Right renal cortex interstitium (tissue), 3 donors: ENCODE data around the gene STOM. TPM values are rescaled to one million over a fixed set of nuclear protein-coding genes. Genes with fewer than 3 reads are reported as not detected.

ENCODE experiments used
- DNase-seq, 3 donors: peaks; one replicate each; pipeline ENCODE4 v3.0.0-alpha.2; 2013; ENCODE audit warnings: low read depth in 3 of 3, low spot score in 2 of 3
- polyA plus RNA-seq, 3 donors: library from polyadenylated mRNA; unstranded; fragments of 120-200 nt; gene quantifications; one replicate each; pipeline ENCODE4 v1.2.1, GENCODE V29; 2013; ENCODE audit not compliant: insufficient read length in 3 of 3

Gene STOM
- polyA plus RNA-seq, 3 donors, result 79.6 to 99.4 (median 86.8) TPM

DNA sequence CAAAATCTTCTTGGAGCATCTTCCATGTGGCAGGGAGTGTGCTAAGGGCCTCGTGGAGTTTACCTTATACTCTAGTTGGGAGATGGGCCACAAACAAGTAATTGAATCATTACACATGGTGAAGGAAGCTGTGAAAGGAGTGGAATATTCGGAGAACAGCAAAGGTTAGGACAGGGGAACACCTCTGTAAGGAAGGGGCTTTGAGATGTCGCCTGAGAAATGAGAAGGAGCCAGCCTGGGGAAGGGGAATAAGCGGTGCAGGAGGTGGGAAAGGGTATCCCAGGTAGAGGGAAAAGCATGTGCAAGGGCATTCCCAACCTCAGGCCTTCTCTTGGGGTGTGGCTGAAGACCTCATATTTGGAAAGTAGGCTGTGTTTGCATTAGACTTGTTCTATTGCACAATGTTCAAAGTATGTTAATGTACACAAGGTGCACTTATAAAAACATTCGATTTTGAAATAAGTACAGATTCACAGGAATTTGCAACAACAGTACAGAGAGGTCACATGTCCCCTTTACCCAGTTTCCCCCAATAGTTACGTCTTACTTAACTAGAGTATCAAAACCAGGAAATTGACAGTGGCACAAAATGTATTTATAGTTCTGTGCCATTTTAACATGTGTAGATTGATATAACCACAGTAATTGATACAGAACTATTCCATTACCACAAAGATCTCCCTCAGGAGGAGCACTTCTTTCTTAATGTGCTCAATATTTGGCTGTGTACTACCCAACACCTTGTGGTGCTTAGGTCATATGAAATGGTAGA lies 2.4 kb upstream of the STOM start:
- DNase-seq, result no peak

DNA sequence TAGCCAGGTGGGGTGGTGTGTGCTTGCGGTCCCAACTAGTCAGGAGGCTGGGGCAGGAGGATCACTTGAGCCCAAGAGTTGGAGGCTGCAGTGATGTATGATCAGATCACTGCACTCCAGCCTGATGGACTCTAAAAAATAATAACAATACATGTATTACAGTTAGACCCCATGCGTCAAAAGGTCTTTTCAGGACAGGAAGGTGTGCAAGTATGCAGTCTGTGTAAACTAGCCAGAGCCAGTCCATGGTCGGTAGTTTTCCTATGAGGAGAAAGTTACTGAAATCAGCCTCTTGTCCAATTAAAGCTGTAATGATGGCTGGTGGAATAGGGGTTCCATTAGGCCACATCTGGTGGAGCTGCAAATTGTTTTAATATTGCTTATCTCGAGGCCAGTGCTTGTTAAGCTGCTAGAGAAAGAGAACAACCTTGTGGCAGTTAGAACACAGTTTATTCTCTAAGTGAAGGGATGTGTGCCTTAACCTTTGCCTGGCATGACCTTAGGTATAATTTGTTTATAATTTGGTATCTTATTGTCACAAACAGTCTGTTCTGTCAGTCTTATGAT lies 1.5 kb upstream of the STOM start:
- DNase-seq, result no peak

DNA sequence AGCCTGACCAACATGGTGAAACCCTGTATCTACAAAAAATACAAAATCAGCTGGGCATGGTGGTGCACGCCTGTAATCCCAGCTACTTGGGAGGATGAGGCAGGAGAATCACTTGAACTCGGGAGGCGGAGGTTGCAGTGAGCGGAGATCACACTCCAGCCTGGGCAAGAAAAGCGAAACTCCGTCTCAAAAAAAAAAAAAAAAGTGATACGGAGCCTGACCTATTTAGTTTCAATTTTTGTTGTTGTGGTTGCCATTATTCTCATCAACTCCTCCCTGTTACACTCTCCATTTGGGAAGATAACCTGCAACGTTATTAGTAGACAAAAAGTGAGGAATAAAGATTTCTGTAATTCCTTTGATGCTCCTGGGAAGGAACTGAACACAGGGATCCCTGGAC lies 1.3 kb downstream of the STOM start:
- DNase-seq, result no peak

DNA sequence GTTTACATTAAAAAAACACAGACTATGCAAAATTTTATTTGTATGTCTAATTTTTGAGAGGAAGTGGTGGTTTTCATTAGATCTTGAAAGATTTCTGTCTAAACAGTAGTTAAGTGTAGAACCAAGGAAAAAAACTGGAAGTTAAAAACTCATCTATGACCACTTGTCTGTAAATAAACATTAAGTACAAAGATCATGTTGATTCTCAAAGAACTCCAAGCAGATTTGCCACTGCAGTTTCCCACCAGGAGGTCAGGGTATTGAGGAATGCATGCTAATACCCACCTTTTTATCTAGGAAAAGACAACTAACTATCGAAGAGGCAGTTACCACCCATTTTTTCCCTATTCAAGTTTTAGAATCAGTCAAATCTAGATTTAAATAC lies 1.9 kb downstream of the STOM start:
- no peak for DNase-seq

DNA sequence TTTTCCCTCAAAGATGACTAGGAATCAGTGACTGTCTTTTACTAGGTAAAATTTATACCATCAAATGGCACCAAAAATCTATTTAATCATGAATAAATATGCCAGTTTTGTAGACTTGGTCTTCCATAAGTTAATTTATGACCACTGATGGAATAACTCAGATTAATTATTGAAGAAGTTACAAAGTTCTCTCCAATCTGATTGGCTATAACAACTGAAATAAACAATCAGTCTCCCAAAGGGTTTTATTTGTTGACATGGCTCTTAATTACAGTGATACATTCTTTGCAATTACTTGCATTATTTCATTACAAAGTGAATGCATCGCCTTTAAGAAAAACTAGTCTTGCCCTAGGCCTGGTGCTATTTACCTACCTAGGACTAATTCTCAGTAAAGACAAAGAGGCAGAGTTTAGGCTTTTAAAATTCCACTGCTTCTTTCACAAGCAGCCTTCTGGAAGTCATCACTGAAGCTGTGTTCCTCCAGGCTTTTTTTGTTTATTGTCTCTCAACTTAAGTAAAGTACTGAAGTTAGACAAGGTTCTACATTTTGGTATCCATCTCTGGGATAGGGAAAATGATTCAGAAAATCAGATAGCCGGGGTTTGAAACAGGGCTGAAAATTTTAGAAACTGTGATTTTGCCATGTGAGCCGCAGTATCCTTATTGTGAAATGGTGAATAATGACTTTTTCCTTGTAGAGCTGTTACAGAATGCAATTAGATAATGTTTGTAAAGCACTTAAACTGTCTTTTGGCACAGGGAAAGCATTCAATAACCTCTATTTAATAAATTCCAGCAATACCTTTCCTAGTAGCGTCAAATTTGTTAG lies 2.5 kb downstream of the STOM start:
- no peak for DNase-seq

DNA sequence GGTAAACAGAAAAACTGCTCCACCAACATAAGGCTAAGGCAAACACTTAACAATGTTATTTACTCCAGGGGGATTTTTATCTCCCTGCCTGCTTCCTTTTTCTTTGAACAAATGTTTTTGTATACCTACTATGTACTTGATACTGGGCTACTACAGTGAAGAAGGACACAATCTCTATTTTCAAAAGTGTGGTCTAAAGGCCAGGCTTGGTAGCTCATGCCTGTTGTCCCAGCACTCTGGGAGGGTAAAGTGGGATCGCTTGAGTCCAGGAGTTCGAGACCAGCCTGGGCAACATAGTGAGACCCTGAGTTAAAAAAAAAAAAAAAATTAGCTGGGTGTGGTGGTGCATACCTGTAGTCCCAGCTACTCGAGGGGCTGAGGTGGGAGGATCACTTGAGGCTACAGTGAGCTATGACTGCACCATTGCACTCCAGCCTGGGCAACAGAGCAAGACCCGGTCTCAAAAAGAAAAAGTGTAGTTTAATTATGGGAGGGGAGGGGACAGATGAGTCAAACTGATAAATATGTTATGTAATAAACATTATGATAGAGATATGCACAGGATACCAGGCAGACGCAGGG lies 3.3 kb downstream of the STOM start:
- no peak for DNase-seq

DNA sequence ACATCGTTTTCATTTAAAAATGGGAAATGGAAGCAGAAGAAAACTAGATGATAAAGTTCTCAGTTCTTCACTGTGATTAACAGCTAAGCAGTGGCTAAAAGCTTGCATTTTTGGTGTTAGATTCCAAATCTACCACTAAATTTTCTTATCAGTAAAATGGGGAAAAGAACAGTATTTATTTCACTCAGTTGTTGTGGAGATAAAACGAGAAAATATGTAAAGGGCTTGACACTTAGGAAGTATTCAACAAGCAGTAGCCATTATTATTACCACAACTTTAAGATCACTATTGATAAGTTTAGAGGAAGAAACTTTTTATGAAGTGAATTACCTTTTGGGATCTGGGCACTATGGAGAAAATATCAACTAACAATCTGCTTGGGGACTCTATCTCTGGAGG lies 4.5 kb downstream of the STOM start:
- no peak for DNase-seq

DNA sequence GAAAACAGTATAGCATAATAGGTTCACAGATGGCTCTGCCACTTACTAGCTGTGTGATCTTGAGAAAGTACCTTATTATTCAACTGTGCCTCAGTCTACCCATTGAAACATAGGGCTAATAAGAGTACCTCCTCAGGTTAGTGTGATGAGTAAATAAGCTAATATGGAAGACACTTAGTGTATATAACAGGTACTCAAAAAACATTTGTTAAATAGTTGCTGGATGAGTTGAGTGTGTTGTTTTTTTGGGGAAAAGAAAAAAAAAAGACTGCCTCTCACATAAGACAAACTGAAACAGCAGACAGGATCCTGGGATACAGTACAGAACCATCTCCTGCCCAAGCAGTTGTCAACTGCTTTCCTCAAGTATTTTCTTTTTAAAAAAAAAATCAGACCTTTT lies 5.2 kb downstream of the STOM start:
- no peak for DNase-seq

DNA sequence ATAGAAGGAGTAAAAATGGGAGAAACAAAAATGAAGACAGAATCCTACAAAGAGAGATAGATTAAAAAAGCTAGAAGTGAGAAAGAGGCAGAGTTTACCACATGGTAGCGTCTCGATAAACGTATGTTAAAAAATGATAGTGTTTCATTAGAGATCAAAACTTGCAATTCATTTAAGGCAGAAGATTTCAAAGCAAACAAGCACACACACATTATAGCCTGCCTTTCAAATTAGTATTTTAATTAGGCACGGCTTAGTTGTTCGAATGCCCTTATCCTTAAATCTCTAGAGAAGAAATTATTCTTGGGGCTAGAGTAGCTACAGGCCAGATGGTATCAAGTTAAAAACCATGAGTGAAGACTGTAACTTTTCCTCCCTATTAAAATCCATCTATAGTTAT lies 6.0 kb downstream of the STOM start:
- DNase-seq, result no peak

DNA sequence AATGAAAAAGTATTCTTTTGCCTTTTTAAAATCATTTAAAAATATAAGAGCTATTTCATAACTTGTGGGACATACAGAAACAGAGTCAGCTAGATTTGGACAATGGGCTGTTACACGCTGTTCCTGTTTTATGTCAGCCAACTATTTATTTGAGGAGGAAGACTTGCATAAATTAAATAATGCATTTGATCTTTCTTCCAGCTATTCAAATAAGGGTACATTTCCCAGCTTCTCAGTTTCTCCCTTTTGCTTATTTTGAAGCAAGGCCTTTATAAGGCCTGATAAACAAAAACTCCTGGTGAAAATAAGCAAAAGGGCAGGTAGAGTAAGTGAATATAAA lies 6.5 kb downstream of the STOM start:
- DNase-seq, result no peak

DNA sequence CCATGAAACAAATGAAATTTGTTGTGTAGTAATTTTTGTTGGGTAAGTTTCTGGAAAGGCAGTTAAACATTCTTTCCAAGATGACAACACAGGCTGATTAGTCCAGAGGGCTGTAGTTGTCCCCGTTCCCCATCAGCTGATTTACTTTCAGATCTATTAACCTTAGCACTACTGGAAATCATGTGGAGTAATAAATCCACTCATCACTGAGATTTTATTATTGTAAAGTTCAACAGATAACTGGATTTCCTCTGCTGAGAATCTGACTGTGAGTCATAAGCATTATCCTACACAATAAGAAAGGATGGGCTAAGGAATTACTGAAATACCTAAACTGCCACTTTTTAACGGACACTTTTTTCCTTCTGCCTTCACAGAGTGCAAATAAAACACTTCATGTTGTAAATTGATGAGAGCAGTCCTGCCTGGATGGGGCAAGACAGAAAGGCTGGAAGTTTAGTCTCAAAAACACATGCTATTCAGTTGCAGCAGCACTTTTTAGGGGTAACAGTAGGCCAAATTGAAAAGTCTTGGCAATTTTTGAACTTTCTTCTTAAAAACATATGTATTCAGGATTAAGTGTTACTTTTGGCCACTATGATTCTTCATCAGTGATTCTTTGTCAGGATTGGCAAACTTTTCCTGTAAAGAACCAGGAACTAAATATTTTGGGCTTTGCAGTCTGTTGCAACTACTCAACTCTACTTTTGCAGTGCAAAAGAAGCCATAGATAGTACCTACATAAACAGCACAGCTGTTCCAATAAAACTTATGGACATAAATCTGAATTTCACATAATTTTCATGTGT lies 7.0 kb downstream of the STOM start:
- no peak for DNase-seq

DNA sequence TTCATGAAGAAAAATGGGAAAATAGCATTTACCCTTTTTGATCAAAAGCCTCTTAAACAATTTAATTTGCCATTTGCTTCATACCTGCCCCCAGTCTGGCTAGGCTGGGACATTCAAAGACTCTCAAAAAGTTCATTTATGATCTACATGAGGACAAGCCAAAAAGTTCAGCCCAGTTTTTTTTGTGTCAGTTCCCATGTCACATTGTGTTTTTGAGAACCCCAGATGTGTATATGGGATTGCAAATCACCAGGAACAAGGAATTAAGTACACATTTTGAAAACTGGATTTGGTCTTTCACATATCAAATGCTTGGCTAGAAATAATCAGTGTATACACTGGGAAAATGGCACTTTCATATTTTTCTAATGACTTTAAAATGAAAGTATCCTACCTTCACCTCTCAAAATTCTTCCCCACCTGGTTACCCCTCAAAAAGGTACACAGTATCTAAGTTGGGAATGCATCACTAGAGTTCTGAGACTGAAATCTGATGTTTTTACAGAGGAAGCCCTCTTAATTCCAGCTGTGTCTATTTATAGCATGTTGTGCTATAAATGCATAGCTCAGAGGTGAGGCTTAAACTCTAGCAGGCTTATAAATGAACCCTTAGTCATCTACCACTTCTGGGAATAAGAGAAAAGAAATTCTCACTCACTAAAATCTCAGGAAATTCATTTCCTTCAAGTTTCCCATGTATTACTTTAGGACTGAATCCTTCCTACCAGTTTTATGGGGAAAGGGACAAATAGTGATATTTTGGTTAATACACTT lies 9.3 kb downstream of the STOM start:
- no peak for DNase-seq

DNA sequence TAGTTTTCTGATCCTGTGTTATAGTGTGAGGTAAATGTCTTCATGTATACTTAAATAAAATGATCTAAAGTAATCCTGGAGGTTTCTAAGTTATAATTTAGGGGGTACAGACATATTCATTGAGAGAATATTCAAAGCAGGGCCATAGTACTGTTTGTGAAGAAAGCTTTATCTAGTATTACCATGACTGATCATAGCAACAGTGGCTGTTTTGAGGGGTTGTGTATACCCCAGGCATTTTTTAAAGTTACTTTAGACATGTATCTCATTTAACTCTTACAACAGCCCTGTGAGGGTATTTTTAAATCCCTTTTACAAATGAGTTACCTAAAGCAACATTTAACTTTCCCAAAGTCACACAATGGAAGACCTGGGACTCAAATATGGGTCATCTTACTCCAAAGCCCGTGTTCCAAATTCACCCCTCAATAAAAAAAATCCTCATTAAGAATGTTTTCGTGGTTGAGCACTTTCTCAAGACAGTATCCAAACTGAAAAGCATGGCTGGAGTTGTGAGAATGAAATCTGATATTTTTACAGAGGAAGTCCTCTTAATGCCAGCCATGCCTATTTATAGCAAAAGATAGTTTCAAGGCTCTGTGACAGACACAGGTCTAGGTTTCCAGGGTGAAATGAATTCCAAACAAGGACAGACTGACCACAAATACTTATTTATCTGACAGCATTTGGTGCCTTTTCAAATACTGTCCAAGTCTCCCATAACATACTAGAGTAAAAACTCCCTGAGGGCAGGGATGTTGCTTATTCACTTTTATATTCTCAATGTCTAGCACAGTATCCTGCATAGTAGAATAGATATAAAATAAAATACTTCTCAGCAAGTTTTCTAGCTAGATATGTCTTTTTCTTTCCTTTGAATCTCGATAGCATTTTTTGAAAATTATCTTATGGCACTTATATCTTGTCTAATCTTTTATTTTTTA lies 10.4 kb downstream of the STOM start:
- DNase-seq, result no peak

DNA sequence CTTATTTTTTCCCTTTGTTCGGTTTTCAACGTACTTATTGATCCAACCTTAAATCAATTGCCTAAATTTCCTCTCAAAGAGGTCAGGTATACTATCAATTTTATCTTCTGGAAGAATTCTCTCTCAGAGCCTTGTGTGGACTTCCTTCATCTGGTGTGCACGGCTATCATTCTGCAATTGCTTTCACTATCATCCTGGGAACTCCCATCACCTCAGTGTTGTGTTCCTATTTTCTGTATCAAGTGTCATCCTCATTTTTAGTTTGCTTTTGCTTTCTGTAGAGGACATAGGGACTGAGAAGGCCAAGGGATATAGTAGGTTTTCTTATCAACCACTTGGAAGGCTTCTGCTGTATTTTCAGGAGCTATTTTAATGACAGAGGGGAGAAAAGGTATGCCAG lies 11.3 kb downstream of the STOM start:
- DNase-seq, result no peak

DNA sequence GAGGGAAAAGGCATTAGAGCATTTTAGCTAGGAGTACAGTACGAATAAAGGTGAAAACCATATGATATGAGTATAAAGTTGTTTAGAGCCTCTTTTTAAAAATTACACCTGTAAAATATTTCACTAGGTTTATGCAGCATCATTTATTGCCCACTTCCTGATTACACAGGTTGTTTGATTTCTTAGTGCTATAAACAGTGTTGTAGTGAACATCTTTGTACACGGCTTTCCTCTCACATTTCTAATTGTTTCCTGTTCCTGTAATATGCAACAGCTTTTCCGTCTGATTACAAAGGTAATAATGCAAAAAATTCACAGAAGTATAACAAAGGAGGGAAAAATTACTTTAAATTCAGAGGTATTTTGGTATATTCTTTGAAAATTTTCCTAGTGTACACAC lies 13.0 kb downstream of the STOM start:
- DNase-seq, result no peak

DNA sequence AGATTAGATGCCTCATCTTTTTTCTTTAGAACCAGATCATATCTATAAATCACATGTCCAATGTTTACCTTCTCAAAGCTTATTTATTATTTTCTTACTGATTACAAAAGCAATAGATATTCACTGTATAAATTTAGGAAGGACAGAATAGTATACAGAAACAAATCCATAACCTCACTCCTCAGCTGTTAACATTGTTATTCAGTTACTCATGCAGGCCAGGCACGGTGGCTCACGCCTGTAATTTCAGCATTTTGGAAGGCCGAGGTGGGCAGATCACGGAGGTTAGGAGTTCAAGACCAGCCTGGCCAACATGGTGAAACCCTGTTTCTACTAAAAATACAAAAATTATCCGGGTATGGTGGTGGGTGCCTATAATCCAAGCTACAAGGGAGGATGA lies 15.3 kb downstream of the STOM start:
- DNase-seq, result no peak

DNA sequence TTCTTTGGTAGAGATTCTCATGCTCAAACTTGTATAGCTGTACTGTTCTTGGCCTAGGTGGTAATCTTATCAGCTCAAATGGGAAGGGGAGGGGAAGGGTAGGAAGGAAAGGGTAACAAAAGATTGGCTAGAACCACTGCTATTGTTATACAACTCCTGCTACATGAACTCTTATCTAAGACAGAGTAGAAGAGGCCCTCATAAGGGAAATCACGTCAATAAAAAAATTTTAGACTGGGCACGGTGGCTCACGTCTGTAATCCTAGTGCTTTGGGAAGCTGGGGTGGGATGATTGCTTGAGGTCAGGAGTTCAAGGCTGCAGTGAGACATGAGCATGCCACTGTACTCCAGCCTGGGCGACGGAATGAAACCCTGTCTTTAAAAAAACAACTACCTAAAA lies 15.9 kb downstream of the STOM start:
- DNase-seq, result no peak

DNA sequence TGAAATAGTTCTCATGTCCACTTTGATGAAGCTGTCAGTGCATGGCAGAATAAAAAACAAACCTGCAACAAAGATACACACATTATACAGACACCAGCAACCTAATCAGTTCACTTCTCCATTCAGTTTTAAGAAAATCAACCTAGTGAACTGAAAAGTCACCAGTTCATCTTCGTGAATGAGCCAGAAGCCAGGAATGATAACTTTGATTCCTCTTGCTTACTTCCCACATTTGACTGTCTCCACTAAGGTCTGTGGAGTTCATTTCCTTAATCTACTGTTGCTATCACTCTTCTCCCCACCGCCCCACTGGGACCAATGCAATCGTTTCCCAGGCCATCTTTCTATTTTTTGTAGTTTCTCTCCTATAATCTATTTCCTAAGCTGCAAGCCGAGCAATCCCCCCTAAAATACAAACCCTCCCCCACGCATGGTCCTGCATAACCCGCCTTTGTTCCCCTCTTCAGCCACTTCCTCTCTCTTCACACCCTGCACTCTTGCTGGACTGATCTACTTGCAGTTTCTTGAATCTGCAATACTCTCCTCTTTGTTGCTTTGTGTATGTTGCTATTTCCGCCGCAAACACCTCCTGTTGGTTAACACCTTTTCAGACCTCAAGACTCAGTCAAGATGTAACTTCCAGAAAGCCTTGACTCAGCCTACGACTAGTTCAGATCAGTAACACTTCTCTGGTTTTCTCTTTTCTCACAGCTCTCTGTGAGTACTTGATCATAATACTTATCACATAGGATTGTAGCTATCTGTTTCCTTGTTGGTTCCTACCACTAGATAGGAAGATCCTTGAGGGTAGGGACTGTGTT lies 16.6 kb downstream of the STOM start:
- no peak for DNase-seq
